ENCODE measurements around the gene STAG1. TPM values are rescaled to one million over a fixed set of nuclear protein-coding genes. Genes with fewer than 3 reads are reported as not detected.

Gene STAG1
- total and polyA plus RNA-seq, 2 donors (not counting 1 experiment from before 2014, with no cell fraction given) = 23.2 to 38.6 TPM

DNA sequence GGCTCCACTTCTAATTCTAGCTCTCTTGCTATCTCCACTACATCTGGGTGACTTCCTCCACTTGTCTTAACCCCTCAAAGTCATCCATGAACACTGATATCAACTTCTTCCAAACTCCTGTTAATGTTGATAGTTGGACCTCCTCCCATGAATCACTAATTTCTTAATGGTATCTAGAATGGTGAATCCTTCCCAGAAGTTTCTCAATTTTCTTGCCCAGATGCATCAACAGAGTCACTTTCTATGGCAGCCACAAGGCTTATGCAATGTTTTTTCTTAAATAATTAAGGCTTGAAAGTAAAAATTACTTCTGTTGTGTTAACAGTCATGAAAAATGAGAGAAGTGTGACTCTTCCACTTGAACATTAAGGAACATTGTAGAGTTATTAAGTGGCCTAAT, 337.7 kb downstream of the STAG1 start:
- H4K20me1 ChIP-seq (ENCODE audit: control insufficient read depth, extremely low read depth, insufficient read depth, low read length) = no peaks in the 10 kb centered on the region
- H3K4me2 ChIP-seq (ENCODE audit: extremely low read depth, insufficient read depth, low read length) = no peak overlapping the region
- no peak overlapping the region for H3K27ac ChIP-seq (ENCODE audit: insufficient read depth, low read length)
- H3K9ac ChIP-seq (ENCODE audit: insufficient read depth, low read length) = no peak overlapping the region
- H3K27me3 ChIP-seq (ENCODE audit: control insufficient read depth, insufficient read depth, low read length) = no peaks in the 10 kb centered on the region
- no peak overlapping the region for H2AFZ ChIP-seq (ENCODE audit: low read length)
- no peak for DNase-seq (ENCODE audit: low read depth in 2 of 2)
- no peaks in the 10 kb centered on the region for H3K79me2 ChIP-seq (ENCODE audit: control insufficient read depth, insufficient read depth, low read length)
- no peaks in the 10 kb centered on the region for H3K9me3 ChIP-seq (ENCODE audit: control insufficient read depth, insufficient read depth, low read depth, low read length)
- TF ChIP-seq EZH2 (IDR thresholded peaks at IDR 0.05; ENCODE audit: low read length, missing control alignments) = no peak
- TF ChIP-seq, protein P1, sequence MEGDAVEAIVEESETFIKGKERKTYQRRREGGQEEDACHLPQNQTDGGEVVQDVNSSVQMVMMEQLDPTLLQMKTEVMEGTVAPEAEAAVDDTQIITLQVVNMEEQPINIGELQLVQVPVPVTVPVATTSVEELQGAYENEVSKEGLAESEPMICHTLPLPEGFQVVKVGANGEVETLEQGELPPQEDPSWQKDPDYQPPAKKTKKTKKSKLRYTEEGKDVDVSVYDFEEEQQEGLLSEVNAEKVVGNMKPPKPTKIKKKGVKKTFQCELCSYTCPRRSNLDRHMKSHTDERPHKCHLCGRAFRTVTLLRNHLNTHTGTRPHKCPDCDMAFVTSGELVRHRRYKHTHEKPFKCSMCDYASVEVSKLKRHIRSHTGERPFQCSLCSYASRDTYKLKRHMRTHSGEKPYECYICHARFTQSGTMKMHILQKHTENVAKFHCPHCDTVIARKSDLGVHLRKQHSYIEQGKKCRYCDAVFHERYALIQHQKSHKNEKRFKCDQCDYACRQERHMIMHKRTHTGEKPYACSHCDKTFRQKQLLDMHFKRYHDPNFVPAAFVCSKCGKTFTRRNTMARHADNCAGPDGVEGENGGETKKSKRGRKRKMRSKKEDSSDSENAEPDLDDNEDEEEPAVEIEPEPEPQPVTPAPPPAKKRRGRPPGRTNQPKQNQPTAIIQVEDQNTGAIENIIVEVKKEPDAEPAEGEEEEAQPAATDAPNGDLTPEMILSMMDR (conservative IDR thresholded peaks at IDR 0.05 in 1 of 2, IDR thresholded peaks at IDR 0.05 in 1 of 2; ENCODE audit: low read depth in 1 of 2, low read length in 2 of 2) = no peak
- H3K36me3 ChIP-seq (ENCODE audit: control insufficient read depth, insufficient read depth, low read length) = no peaks in the 10 kb centered on the region
- no peaks in the 10 kb centered on the region for H3K4me1 ChIP-seq (ENCODE audit: control insufficient read depth, extremely low read depth, insufficient read depth, low read length)
- H3K4me3 ChIP-seq (replicated peaks in 1 of 4; ENCODE audit: control extremely low read depth in 1 of 4, insufficient read depth in 1 of 4, low read depth in 3 of 4, low read length in 4 of 4) = no peak overlapping the region

DNA sequence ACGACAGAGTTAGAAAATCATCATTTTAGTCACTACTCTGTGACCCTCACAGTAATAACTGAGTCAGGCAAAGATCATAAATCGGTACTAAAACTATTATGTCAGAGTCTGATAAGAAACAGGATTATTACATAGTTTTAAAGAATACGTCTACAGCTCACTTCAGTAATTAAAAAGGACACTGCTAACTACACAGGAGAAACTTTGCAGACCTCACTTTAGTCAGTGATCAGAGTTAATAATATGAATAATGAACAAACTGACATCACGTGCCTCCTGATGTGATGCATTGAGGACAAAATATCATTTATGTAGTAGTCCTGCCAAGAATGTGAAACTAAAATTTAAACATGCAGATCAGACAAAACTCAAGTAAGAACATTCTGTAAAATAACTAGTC, 339.9 kb downstream of the STAG1 start:
- Histone ChIP-seq H3K27me3 (ENCODE audit: control insufficient read depth, insufficient read depth, low read length) (no peaks in the 10 kb centered on the region), H3K9ac (ENCODE audit: insufficient read depth, low read length) (no peak overlapping the region), H3K4me3 (replicated peaks in 1 of 4; ENCODE audit: control extremely low read depth in 1 of 4, insufficient read depth in 1 of 4, low read depth in 3 of 4, low read length in 4 of 4) (no peak overlapping the region), H3K36me3 (ENCODE audit: control insufficient read depth, insufficient read depth, low read length) (no peaks in the 10 kb centered on the region), H3K79me2 (ENCODE audit: control insufficient read depth, insufficient read depth, low read length) (no peaks in the 10 kb centered on the region), H3K4me1 (ENCODE audit: control insufficient read depth, extremely low read depth, insufficient read depth, low read length) (no peaks in the 10 kb centered on the region), H2AFZ (ENCODE audit: low read length) (no peak overlapping the region), H3K27ac (ENCODE audit: insufficient read depth, low read length) (no peak overlapping the region), H4K20me1 (ENCODE audit: control insufficient read depth, extremely low read depth, insufficient read depth, low read length) (no peaks in the 10 kb centered on the region), H3K4me2 (ENCODE audit: extremely low read depth, insufficient read depth, low read length) (no peak overlapping the region), H3K9me3 (ENCODE audit: control insufficient read depth, insufficient read depth, low read depth, low read length) (no peaks in the 10 kb centered on the region)
- TF ChIP-seq, protein P1 (conservative IDR thresholded peaks at IDR 0.05 in 1 of 2, IDR thresholded peaks at IDR 0.05 in 1 of 2; ENCODE audit: low read depth in 1 of 2, low read length in 2 of 2) = no peak
- TF ChIP-seq EZH2 (IDR thresholded peaks at IDR 0.05; ENCODE audit: low read length, missing control alignments) = no peak
- DNase-seq (ENCODE audit: low read depth in 2 of 2) = no peak

DNA sequence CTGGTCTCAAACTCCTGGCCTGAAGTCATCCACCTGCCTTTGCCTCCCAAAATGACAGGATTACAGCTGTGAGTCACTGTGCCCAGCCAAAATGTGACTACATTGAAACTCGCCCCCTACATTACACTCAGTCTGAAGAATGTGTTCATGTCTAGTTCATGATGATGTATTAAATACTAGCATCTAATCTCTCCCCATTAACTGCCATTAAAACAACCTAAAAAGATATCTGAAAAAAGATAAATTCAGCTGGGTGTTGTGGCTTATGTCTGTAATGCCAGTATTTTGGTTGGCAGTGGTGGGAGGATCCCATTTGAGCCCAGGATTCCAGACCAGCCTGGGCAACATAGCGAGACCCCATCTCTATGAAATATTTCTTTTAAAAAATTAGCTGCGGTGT, 342.6 kb downstream of the STAG1 start:
- H3K4me1 ChIP-seq (ENCODE audit: control insufficient read depth, extremely low read depth, insufficient read depth, low read length) = no peaks in the 10 kb centered on the region
- H4K20me1 ChIP-seq (ENCODE audit: control insufficient read depth, extremely low read depth, insufficient read depth, low read length) = no peaks in the 10 kb centered on the region
- no peaks in the 10 kb centered on the region for H3K27me3 ChIP-seq (ENCODE audit: control insufficient read depth, insufficient read depth, low read length)
- H3K4me3 ChIP-seq (replicated peaks in 1 of 4; ENCODE audit: control extremely low read depth in 1 of 4, insufficient read depth in 1 of 4, low read depth in 3 of 4, low read length in 4 of 4) = no peak overlapping the region
- no peak overlapping the region for H3K9ac ChIP-seq (ENCODE audit: insufficient read depth, low read length)
- H3K36me3 ChIP-seq (ENCODE audit: control insufficient read depth, insufficient read depth, low read length) = no peaks in the 10 kb centered on the region
- DNase-seq (ENCODE audit: low read depth in 2 of 2) = no peak
- H3K9me3 ChIP-seq (ENCODE audit: control insufficient read depth, insufficient read depth, low read depth, low read length) = no peaks in the 10 kb centered on the region
- H3K4me2 ChIP-seq (ENCODE audit: extremely low read depth, insufficient read depth, low read length) = no peak overlapping the region
- H2AFZ ChIP-seq (ENCODE audit: low read length) = no peak overlapping the region
- no peak for TF ChIP-seq EZH2 (IDR thresholded peaks at IDR 0.05; ENCODE audit: low read length, missing control alignments)
- TF ChIP-seq, protein P1 (conservative IDR thresholded peaks at IDR 0.05 in 1 of 2, IDR thresholded peaks at IDR 0.05 in 1 of 2; ENCODE audit: low read depth in 1 of 2, low read length in 2 of 2) = no peak
- no peak overlapping the region for H3K27ac ChIP-seq (ENCODE audit: insufficient read depth, low read length)
- H3K79me2 ChIP-seq (ENCODE audit: control insufficient read depth, insufficient read depth, low read length) = no peaks in the 10 kb centered on the region

Data from fibroblast of lung (primary cell).